AG09319 (cell line): Measurements from ENCODE around the gene ADRA2A.

Source experiments
- DNase-seq: peaks from one replicate; pipeline ENCODE4 v3.0.0-alpha.2; 2010; ENCODE audit warnings: low read depth; ENCODE audit errors: extremely low read depth
- CTCF ChIP-seq: IDR thresholded peaks from 2 replicates; pipeline ENCODE4 v1.5.1; 2011; ENCODE audit warnings: low read depth, mild to moderate bottlenecking, inconsistent platforms, low read length, moderate library complexity

Gene ADRA2A

GRCh38 chr10:111113238-111113960 lies 36.6 kb downstream of the ADRA2A start:
- TF ChIP-seq CTCF, result no peak
- no peak for DNase-seq

- no peak for DNase-seq
- no peak for TF ChIP-seq CTCF
Observed at GRCh38 chr10:111113961-111114757, 37.3 kb downstream of the ADRA2A start.

GRCh38 chr10:111114758-111115500 lies 38.1 kb downstream of the ADRA2A start:
- no peak for DNase-seq
- no peak for TF ChIP-seq CTCF

GRCh38 chr10:111116211-111116610 lies 39.4 kb downstream of the ADRA2A start:
- no peak for TF ChIP-seq CTCF

GRCh38 chr10:111116762-111117445 lies 40.1 kb downstream of the ADRA2A start:
- no peak for DNase-seq
- no peak for TF ChIP-seq CTCF

More at GRCh38 chr10:111116211-111116610, 39.4 kb downstream of the ADRA2A start:
- DNase-seq, result no peak

GRCh38 chr10:111117528-111118277 lies 40.9 kb downstream of the ADRA2A start:
- TF ChIP-seq CTCF, result no peak
- DNase-seq, result no peak
